Measurements from ENCODE around the gene FAM168A.

The FAM168A gene

GRCh38 chr11:73566422-73566821 lies 31.5 kb downstream of the FAM168A start:
- DNase-seq (ENCODE audit: low read depth), result no peak
- no peak overlapping the region for H3K4me3 ChIP-seq (ENCODE audit: low read depth, low read length)
- TF ChIP-seq, protein P1, sequence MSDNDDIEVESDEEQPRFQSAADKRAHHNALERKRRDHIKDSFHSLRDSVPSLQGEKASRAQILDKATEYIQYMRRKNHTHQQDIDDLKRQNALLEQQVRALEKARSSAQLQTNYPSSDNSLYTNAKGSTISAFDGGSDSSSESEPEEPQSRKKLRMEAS (IDR thresholded peaks at IDR 0.05; ENCODE audit: low read depth, low read length), result no peak
- TF ChIP-seq POLR2A (IDR thresholded peaks at IDR 0.05; ENCODE audit: extremely low read depth, insufficient read length) (no peak), MYC (IDR thresholded peaks at IDR 0.05; ENCODE audit: low read depth, low read length) (no peak)
- TF ChIP-seq, protein P2, sequence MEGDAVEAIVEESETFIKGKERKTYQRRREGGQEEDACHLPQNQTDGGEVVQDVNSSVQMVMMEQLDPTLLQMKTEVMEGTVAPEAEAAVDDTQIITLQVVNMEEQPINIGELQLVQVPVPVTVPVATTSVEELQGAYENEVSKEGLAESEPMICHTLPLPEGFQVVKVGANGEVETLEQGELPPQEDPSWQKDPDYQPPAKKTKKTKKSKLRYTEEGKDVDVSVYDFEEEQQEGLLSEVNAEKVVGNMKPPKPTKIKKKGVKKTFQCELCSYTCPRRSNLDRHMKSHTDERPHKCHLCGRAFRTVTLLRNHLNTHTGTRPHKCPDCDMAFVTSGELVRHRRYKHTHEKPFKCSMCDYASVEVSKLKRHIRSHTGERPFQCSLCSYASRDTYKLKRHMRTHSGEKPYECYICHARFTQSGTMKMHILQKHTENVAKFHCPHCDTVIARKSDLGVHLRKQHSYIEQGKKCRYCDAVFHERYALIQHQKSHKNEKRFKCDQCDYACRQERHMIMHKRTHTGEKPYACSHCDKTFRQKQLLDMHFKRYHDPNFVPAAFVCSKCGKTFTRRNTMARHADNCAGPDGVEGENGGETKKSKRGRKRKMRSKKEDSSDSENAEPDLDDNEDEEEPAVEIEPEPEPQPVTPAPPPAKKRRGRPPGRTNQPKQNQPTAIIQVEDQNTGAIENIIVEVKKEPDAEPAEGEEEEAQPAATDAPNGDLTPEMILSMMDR (IDR thresholded peaks at IDR 0.05; ENCODE audit: low read depth, low read length), result no peak

- TF ChIP-seq POLR2A (IDR thresholded peaks at IDR 0.05; ENCODE audit: extremely low read depth, insufficient read length), result no peak
- TF ChIP-seq, protein P2 (IDR thresholded peaks at IDR 0.05; ENCODE audit: low read depth, low read length), result no peak
- TF ChIP-seq MYC (IDR thresholded peaks at IDR 0.05; ENCODE audit: low read depth, low read length), result no peak
- TF ChIP-seq, protein P1 (IDR thresholded peaks at IDR 0.05; ENCODE audit: low read depth, low read length), result no peak
- H3K4me3 ChIP-seq (ENCODE audit: low read depth, low read length), result no peak overlapping the region
- no peak for DNase-seq (ENCODE audit: low read depth)
Observed at GRCh38 chr11:73565804-73566203, 32.1 kb downstream of the FAM168A start.

- H3K4me3 ChIP-seq (ENCODE audit: low read depth, low read length), result no peak overlapping the region
- DNase-seq (ENCODE audit: low read depth), result no peak
- no peak for TF ChIP-seq MYC (IDR thresholded peaks at IDR 0.05; ENCODE audit: low read depth, low read length)
- TF ChIP-seq, protein P2 (IDR thresholded peaks at IDR 0.05; ENCODE audit: low read depth, low read length), result no peak
- TF ChIP-seq POLR2A (IDR thresholded peaks at IDR 0.05; ENCODE audit: extremely low read depth, insufficient read length), result no peak
- TF ChIP-seq, protein P1 (IDR thresholded peaks at IDR 0.05; ENCODE audit: low read depth, low read length), result no peak
Observed at GRCh38 chr11:73564903-73565302, 33.0 kb downstream of the FAM168A start.

GRCh38 chr11:73563539-73564200 lies 34.2 kb downstream of the FAM168A start:
- TF ChIP-seq POLR2A (IDR thresholded peaks at IDR 0.05; ENCODE audit: extremely low read depth, insufficient read length), result no peak
- TF ChIP-seq, protein P2 (IDR thresholded peaks at IDR 0.05; ENCODE audit: low read depth, low read length), result no peak
- no peak for TF ChIP-seq MYC (IDR thresholded peaks at IDR 0.05; ENCODE audit: low read depth, low read length)
- DNase-seq (ENCODE audit: low read depth), result no peak
- H3K4me3 ChIP-seq (ENCODE audit: low read depth, low read length), result no peak overlapping the region

- TF ChIP-seq, protein P1 (IDR thresholded peaks at IDR 0.05; ENCODE audit: low read depth, low read length), result no peak
- TF ChIP-seq MYC (IDR thresholded peaks at IDR 0.05; ENCODE audit: low read depth, low read length) (no peak), POLR2A (IDR thresholded peaks at IDR 0.05; ENCODE audit: extremely low read depth, insufficient read length) (no peak)
- TF ChIP-seq, protein P2 (IDR thresholded peaks at IDR 0.05; ENCODE audit: low read depth, low read length), result no peak
- DNase-seq (ENCODE audit: low read depth), result no peak
- H3K4me3 ChIP-seq (ENCODE audit: low read depth, low read length), result no peak overlapping the region
Observed at GRCh38 chr11:73559743-73560142, 38.2 kb downstream of the FAM168A start.
